HG03025 (cell line): ENCODE data around the gene TNFRSF13B.
"Not testable (repeated sequence)": the region's sequence is repeated elsewhere in the genome, so short reads cannot be mapped to it uniquely, and the experiment has no call there.

Source experiments
- ATAC-seq: cut with Tn5 transposase; IDR thresholded peaks from one replicate; pipeline ENCODE4 v1.9.1; 2021; ENCODE audit warnings: mild to moderate bottlenecking, moderate library complexity; ENCODE audit not compliant: unreplicated experiment, low FRiP score

The TNFRSF13B gene

DNA sequence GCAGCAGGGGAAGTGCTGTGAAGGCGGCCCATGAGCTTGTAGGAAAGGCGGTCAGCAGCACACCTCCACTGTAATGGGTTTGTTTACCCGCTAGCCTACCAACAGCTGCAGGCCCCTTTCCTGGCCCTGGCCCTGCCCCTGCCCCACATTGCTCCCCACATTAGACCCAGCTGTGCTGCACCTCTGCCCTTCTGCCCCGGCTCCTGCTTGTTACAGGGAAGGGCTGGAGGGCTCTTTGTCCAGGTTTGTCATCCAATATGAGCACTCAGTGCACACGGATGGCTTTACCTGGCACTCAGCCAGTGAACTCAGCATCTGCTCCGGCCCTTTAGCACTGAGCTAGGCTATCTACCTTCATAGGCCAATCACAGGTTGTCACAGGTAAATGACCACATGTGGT, 36.0 kb upstream of the TNFRSF13B start:
- ATAC-seq: not testable (repeated sequence)

DNA sequence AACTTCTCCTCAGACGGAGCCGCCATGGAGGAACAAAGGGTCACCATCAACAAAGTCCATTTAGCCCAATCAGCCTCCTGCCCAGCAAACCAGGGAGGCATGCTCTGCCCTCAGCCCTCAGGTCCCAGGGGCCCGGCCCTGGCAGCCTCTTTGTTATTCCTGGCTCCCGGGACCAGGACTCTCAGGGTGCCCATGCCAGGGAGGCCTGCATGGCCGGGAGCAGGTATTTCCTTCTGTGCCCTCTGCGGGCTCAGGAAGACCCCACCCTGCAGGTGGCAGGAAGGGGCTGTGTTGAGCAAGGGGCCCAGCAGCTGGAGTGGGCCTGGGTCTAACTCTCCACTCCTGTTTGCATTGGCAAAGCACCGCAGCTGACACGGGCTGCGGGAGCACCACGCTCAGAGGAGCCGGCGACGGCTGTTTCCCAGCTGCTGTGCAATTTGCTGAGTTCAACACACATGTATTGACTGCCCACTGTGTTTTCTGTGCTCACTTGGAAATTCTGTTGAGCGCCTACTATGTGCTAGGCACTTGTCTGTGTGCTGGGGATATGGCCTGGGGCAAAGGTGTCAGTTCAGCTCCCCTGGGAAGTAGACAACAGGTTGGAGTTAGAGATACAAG, 33.2 kb upstream of the TNFRSF13B start:
- ATAC-seq: not testable (repeated sequence)

DNA sequence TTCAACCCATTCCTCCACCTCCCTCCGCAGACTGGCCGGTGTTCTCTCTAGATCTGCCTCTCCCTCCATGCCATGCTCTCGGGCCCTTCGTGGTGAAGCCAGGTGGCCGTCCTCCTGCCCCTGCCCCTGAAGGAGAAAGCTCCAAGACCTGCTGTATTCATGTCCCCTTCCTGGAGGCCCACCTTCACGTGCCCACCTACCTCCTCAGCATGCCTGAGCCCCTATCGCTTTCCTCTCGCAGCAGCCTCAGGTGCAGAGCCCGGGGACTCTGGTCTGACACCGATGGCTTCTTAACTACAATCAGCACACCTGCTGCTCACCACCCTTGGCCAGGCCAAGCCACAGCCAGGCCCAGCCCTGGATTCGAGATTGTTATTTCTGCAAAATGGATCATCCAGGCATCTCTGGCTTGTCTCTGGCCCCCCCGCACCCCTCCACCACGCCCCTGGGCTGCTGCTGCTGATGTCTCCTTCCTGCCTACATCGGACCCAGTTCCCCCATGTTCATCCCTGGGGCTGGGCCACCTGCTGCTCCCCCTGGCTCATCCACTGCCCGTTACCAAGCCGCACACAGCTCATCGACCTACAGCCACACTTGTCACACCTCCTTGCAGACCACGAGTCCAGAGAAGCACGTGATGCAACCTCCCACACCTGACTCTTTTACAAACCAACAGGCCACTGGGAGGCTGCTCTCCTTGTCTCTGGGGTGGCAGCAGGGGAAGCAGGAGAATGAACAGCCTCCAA, 32.5 kb upstream of the TNFRSF13B start:
- ATAC-seq: no peak

DNA sequence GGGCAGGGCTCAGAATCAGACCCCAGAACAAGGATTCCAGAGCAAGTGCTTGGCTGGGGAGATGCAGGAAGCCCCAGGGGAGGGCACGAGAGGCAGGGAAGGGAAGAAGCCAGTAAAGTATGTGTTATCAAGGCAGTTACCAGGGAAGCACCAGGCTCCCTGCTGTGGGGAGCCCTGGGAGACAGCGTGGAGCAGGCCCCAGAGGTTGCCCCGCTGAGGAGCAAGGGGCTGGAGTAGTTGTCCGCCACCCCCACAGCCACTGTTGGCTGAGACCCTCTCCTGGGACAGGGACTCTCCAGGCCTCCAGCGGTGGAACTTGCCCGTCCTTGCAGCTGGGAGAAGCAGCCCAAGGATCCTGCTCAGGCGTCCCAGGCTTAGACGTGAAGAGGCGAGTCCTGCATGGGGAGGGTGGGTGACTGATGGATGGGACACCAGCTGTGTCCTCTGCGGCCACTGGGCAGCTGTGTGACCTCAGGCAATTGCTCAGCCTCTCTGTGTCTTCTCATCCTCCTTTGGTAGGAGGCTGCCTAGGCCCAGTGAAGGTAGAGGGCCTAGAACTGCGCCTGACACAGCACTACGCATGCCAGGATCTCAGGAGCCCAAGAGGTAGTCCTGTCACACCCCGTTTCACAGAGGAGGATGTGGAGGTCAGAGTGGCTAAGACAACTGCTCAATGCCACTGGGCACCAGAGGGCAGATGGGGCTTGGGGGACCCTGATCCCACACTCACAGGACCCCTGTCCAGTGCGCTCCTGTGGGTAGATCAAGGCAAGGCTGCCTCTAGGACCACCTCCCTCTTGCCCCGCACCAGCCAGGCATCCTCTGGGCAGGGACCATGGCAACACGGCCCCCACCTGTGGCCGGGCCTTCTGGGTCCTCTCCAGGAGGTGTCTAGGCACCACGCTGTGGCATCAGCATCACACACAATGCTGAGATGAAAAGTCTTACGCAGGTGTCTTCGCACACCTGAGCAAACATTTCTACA, 31.1 kb upstream of the TNFRSF13B start:
- ATAC-seq: not testable (repeated sequence)

DNA sequence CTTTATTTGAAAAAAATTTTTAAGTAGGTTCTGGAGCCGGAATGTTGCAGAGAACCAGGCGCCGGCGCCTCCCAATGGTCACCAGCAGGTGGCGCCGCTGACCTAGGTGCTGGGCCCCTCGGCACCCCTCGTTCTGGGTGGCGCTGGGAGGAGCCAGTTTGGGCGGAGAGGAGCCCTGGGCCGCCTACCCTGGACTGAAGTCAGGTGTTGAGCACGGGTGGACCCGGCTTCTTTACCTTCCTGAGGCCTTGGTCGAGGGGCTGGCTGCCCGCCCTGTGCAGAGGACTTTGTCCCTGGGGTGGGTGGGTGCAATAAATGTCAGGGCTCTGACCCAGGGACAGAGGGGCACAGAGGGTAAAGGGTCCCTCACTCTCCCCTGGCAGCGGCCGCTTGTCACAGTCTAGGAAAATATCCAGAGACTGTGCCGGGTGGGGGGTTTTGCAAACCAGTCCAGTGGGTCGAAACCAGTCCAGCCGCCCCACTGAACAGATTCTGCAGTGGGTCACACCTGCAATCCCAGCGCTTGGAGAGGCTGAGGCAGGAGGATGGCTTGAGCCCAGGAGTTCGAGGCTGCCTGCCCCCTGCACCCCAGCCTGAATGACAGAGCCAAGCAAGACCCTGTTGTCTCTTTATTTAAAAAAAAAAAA, 30.1 kb upstream of the TNFRSF13B start:
- no peak for ATAC-seq

DNA sequence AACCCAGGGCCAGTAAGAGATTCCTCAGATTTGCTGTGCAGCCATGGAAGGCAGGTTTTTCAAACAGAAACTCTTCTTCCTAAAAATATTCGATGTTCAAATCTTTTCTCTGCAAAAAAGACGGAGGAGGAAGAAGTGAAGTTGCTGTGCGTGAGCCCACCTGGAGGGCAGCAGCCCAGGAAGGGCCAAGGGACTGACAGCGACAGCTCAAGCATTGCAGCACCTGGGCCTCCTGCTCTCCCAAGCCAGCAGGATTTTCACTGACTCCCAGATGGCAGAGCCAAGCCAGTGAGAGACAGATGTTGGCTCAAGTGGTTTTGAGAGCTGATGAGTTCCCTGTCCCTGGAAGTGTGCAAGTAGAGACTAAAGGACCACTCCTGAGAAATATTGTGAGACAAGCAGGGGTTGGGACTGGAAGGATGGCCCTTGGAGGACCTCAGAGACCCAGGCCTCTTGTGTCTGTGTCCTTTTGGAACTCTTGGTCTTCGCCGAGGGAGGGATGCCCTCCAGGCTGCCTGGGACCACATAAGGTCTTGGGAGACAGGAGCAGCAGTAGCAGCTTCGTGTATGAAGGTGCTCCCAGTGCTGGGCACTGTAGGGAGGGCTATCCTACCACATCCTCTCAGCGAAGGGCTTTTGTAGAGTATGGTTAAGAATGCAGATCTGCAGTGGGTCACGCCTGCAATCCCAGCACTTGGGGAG, 29.3 kb upstream of the TNFRSF13B start:
- no peak for ATAC-seq

DNA sequence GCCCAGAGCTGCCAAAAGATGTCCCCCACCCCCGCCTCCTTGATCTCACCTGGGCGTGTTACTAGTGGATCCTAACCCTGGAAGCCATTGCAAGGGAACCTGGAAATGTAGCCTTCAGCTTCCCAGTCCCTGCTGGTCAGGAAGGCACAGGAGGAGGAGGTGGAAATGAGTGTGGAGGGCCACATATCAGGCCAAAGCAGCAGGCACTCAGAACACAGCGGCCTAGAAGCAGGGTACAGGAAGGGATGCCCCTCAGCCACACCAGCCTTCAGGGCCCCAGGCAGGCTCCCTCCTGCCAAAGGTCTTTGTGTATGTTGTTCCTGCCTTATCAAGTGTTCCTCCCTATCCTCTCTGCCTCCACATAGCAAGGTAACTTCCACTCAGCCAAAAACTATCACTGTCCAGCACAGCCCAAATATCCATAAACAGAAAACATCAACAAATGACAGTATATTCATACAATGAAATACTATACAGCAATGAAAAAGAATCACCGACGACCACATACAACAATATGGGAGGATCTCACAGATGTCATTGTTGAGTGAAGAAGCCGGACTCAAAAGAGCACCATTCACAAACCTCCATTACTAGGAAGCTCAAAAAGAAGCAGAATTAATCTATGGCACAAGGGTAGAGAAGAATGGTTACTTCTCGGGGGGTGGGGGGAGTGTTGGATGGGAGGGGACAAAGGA, 28.2 kb upstream of the TNFRSF13B start:
- no peak for ATAC-seq

DNA sequence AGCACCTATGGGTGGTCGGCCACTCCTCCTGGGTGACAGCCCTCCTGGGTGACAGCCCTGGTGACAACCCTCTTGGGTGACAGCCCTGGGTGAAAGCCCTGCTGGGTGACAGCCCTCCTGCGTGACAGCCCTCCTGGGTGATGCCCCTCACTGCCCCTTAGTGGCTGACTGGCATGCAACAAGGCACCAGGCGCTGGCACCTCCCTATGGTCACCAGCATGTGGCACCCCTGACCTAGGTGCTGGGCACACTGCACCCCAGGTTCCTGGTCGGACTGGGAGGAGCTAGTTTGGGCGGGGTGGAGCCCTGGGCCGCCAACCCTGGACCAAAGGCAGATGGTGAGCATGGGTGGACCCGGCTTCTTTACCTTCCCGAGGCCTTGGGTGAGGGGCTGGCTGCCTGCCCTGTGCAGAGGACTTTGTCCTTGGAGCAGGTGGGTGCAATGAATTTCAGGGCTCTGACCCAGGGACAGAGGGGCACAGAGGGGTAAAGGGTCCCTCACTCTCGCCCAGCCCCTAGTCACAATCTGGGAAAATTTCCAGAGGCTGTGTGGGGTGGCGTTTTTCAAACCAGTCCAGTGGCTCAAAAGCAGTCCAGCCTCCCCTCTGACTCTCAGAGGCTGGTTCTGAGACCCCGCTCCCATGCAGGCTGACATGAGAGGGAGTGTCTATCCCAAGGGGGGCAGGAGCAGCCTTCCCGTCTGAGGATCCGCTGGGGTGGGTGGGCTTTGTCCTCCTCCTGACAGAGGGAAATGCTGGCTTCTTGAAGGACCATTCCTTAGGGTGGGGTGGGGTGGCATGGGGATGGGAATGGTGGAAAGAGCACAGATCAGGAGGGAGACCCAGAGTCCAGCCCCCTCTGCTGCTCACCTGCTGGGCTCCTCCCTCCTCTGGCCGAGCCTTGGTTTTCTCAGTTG, 25.9 kb upstream of the TNFRSF13B start:
- no peak for ATAC-seq

DNA sequence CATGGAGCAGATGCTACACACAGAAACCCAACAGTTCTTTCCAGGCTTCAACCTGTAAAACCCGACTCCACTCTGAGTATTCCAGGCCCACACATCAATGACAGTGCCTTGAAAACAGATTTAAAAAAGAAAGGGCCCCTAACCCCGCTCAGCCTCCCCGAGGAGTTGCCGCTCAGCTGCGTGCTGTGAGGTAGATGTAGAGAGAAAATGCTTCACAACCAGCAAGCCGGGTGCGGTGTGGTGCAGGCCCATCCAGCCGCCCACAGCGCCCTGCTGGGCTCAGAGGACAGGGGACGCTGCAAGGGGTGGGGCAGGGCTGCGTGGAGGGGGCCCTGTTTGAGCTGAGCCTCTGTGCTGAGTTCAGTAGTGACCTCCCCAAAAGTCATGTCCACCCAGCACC, 24.8 kb upstream of the TNFRSF13B start:
- ATAC-seq: not testable (repeated sequence)

DNA sequence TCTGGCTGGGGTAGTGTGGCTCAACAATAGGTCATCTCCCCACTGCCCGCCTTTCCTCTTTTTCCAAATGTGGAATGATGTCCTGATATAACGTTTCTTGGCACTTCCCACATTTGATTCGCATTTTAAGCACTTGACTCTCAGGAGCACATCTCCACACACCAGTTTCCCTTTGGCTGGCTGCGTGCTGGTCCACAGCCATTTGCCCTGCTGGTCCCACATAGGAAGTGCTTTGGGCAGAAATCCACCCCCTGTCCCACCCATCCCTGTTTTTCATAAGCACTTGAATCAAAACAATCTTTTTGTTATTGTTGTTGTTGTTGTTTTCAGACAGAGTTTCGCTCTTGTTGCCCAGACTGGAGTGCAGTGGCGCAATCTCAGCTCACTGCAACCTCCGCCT, 24.0 kb upstream of the TNFRSF13B start:
- ATAC-seq: no peak

DNA sequence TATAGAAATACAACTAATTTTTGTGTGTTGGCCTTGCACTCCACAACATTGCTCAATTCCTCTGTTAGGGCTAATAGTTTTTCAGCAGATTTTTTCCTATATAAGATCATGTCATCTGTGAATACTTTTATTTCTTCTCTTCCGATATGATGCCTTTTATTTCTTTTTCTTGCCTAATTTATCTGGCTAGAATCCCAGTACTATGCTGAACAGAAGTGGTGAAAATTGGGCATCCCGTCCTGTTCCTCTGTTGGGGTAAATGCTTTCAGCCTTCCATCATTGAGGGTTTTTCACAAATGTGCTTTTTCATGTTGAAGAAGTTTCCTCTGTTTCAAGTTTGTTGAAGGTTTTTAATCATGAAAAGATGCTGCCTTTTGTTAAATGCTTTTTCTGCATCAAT, 22.7 kb upstream of the TNFRSF13B start:
- ATAC-seq: no peak

DNA sequence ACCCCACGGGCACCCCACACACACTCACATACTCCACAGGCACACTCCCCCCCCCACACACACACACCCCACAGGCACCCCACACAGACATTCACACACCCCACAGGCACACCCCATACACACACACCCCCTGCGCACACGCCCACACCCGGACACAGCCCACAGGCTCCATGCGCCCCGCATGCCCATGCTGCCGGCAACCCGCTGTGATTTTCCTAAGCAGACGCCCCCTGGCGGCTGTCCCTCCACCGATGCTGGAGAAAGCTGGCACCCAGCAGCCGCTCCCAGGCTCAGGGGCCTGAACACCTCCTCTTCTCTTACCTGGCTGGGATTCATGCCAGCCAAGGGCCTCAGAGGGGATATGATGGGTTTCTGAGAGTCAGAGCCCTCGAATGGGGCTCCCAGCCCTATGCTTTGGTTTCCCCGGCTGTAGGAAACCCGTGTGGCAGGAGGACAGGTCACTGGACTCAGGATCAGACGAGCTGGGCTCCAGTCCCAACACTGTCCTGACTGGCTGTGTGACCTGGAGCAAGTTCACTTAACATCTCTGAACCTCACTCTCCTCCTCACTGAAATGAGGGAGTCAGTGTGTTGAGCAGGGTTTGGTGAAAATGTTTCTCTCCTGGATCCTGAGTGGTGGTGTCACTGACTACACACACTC, 19.6 kb upstream of the TNFRSF13B start:
- no peak for ATAC-seq

DNA sequence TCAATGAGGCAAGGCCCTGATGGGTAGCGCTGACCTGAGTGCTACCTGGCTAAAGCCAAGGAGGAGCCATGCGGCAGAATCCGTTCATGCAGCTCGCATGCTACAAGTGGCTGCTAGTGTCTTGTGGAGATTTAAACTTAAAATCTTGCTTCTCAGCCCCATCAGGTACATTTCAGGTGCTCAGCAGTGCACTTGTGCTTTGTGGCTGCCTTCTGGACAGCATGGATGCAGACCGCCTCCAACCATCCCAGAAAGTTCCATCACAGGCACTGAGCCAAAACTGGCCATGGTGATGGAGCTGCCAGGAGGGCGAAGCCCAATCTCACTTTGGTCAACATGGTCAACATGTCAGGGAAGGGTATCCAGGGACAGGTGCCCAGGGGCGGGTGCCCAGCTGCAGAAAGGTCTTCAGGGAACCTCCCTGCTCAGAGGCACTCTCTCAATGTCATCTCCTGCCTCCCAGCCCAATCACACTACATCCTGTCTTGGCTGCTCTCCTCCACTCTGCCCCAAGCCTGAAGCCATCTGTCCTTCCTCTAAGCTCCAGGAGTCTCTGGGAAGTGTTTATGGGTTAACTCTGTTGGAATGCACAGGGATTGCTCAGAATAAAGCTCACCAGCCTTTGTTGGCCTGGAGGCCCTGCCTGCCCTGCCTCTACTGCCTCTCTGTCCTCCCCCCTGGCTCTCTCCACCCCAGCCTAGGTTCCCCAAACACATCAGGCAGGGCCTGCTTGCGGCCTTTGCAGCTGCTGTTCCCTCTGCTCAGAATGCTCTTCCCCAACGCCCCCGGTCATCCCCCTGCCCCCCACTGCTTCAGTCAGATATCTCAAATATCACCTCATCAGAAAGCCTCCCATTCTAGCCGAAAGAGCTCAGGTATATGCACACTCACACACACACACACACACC, 18.3 kb upstream of the TNFRSF13B start:
- no peak for ATAC-seq

DNA sequence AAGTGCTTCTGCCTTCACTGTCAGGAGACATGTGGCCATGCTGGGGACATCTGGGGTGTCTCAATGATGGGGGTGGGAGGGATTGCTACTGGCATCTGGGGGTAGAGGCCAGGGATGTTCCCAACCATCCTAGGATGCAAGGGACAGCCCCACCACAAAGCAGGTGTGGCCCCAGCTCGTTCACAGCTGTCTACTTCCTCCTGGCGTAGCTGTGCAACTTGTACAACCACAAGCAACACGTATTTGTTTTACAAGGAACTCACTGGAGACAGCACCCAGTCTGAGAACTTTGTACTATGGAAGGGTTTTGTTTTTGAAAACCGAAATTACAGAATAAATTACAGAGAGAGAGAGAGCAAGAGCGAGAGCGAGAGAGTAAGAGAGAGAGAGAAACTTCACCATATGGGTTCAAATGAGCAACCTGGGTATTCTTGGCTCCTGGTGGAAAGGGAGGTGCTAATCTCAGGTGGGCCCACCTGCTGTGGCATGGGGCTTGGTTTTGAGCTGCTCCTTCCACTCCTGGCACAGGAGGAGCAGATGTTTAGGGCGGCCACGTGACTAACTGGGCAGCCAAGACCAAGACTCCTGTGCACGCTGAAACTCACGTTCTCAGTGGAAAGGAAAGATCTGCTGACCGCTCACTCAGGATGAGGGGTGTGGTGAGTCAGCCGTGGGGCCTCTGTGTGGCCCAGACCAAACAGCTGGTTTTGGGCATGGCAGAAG, 17.5 kb upstream of the TNFRSF13B start:
- ATAC-seq: peak; percentile 34

DNA sequence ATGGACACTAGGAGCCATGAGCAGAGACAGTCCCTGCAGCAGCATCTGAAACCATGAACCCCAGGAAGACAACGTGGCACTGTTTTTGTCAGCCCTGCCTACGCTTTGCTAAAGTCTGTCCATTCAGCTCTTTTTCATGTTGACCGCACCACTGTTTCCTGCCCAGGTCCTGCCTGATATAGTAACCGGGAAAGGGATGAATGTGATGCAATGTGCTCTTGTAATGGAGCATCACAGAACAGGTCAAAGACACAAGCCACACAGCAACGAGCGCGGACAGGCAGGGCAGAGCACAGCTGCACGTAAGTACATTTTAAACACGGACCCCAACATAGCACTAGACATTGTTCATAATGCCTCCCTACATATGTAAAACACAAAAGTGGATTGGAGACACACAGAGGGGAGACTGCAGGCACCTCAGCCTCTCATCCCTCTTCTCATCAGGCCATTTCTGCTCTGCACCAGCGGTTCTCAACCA, 16.9 kb upstream of the TNFRSF13B start:
- ATAC-seq: peak; percentile 14
